ENCODE data around the gene CBX2.

DNA sequence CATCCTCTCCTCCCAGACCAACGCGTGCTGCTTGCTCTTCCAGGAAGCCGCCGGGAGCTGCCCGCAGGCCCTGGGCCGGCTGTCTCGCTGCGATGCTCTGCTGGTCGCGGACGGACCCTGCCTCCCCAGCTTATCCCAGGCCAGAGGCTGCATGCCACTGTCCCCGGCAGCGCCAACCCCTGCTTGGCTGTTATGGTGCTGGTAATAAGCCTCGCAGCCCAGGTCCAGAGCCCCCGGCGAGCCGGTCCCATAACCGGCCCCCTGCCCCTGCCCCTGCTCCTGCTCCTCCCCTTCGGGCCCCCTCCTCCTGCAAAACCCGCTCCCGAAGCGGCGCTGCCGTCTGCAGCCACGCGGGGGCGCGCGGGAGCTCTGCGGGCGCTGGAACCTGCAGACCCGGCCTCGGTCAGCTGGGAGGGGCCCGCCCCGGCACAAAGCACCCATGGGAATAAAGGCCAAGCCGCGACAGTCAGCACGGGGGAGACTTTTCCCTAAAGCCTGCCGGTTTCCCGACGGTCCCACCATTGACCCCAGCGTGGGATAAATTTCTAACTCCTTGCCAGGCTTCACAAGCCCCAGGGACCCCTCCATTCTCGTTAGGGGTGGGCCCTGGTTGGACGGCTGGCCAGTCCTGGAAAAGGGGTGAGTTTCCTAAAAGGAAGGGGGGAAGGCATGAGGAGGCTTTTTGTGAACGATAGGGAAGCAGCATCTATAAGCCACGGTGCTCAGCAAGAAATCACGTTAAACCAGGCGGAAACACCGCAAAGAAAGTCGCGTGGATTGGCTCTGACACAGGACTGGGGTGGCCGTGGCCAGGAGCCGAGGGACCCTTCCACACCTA, 36.0 kb upstream of the CBX2 start:
- TF ChIP-seq, protein P1, sequence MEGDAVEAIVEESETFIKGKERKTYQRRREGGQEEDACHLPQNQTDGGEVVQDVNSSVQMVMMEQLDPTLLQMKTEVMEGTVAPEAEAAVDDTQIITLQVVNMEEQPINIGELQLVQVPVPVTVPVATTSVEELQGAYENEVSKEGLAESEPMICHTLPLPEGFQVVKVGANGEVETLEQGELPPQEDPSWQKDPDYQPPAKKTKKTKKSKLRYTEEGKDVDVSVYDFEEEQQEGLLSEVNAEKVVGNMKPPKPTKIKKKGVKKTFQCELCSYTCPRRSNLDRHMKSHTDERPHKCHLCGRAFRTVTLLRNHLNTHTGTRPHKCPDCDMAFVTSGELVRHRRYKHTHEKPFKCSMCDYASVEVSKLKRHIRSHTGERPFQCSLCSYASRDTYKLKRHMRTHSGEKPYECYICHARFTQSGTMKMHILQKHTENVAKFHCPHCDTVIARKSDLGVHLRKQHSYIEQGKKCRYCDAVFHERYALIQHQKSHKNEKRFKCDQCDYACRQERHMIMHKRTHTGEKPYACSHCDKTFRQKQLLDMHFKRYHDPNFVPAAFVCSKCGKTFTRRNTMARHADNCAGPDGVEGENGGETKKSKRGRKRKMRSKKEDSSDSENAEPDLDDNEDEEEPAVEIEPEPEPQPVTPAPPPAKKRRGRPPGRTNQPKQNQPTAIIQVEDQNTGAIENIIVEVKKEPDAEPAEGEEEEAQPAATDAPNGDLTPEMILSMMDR (IDR thresholded peaks at IDR 0.05; ENCODE audit: borderline replicate concordance, extremely low read depth, low read length, poor library complexity, severe bottlenecking) = peak; percentile 96
- no peak for TF ChIP-seq EZH2 (IDR thresholded peaks at IDR 0.05; ENCODE audit: borderline replicate concordance, low read depth, low read length, severe bottlenecking)

Data from DND-41 (cell line).